HepG2 (cell line): ENCODE data around the gene FGGY. TPM values are rescaled to one million over a fixed set of nuclear protein-coding genes. Genes with fewer than 3 reads are reported as not detected.

ENCODE experiments used
- ATAC-seq: fragments of 200-7000 bp; cut with Tn5 transposase; 3 replicates; pipeline ENCODE4 v1.9.1; 2020; ENCODE audit warnings: mild to moderate bottlenecking, moderate library complexity
- BruUV-seq: library from RNA; stranded (reverse); fragments of 400-500 nt; replicated peaks from 2 replicates; lab custom pipeline; 2021; lab: Mats Ljungman, UMichigan
- CTCF ChIA-PET: fragments of 300-600 bp; formaldehyde crosslinking; extraction: SDS; loops from one replicate; lab custom pipeline; 2021; ENCODE audit warnings: low total read pairs, inconsistent platforms, low intra/inter-chr PET ratio; lab: Yijun Ruan, JAX
- POLR2A ChIA-PET: fragments of 350-600 bp; sonication (Branson Sonifier 250); formaldehyde crosslinking; loops from one replicate; lab custom pipeline; 2020; ENCODE audit warnings: antibody characterized with exemption, inconsistent platforms; lab: Yijun Ruan, JAX
- DNase-seq: peaks from one replicate; pipeline ENCODE4 v3.0.0-alpha.2; 2015; ENCODE audit warnings: low spot score
- FAIRE-seq: peaks from 3 replicates; lab custom pipeline; 2011; peaks lifted over from hg19 to GRCh38; lab: Jason Lieb, UNC
- H2AFZ ChIP-seq: one replicate; pipeline ENCODE4 v1.6.1; 2011; ENCODE audit warnings: low read length, inconsistent platforms
- H3K27ac ChIP-seq: fragments of 300-600 bp; 3 replicates; pipeline ENCODE4 v1.8.0; 2011; ENCODE audit warnings: mixed run types, mild to moderate bottlenecking, mixed read lengths, low read length, inconsistent platforms; ENCODE audit not compliant: insufficient read depth; ENCODE audit errors: extremely low read length
- H3K27me3 ChIP-seq, 2 experiments: fragments of 200-600 bp in 1 of 2; 2 replicates in 1 of 2; 3 replicates in 1 of 2; pipeline versions ENCODE4 v1.6.0 to v1.8.0; 2011; ENCODE audit warnings: low read length in 2 of 2, mild to moderate bottlenecking in 2 of 2, moderate library complexity in 2 of 2, inconsistent platforms in 1 of 2; ENCODE audit not compliant: insufficient read depth in 2 of 2, control insufficient read depth in 1 of 2
- H3K36me3 ChIP-seq, 2 experiments: fragments of 200-600 bp in 1 of 2; replicated peaks in 1 of 2; 2 replicates in 1 of 2; 3 replicates in 1 of 2; pipeline versions ENCODE4 v1.5.1 to v1.8.0; 2011; ENCODE audit warnings: low read length in 2 of 2, inconsistent platforms in 1 of 2; ENCODE audit not compliant: insufficient read depth in 2 of 2, control insufficient read depth in 1 of 2
- H3K4me1 ChIP-seq: 2 replicates; pipeline ENCODE4 v1.5.1; 2012; ENCODE audit warnings: low read length, inconsistent platforms; ENCODE audit not compliant: insufficient read depth
- H3K4me2 ChIP-seq: 2 replicates; pipeline ENCODE4 v1.6.0; 2011; ENCODE audit warnings: low read depth, low read length, inconsistent platforms
- H3K4me3 ChIP-seq, 3 experiments: fragments of 200-600 bp in 1 of 3; sonication (generic), shearing (Covaris generic) in 1 of 3; replicated peaks in 1 of 3; 2 replicates each; pipeline ENCODE4 v1.5.1; 2011 to 2016; ENCODE audit warnings: low read length in 3 of 3, inconsistent platforms in 2 of 3, low read depth in 2 of 3, mild to moderate bottlenecking in 2 of 3, control low read depth in 1 of 3, mixed read lengths in 1 of 3; ENCODE audit not compliant: insufficient read depth in 1 of 3
- H3K79me2 ChIP-seq: one replicate; pipeline ENCODE4 v1.6.1; 2011; ENCODE audit warnings: low read length, inconsistent platforms; ENCODE audit not compliant: insufficient read depth
- H3K9ac ChIP-seq: 2 replicates; pipeline ENCODE4 v1.6.0; 2011; ENCODE audit warnings: mild to moderate bottlenecking, low read depth, low read length, inconsistent platforms; ENCODE audit not compliant: insufficient read depth
- H3K9me3 ChIP-seq: 2 replicates; pipeline ENCODE4 v1.5.1; 2012; ENCODE audit warnings: mild to moderate bottlenecking, low read length
- H4K20me1 ChIP-seq: 2 replicates; pipeline ENCODE4 v1.6.0; 2011; ENCODE audit warnings: inconsistent platforms, mild to moderate bottlenecking, low read length, moderate library complexity; ENCODE audit not compliant: insufficient read depth
- ELF4 ChIP-seq: sonication (generic); formaldehyde crosslinking; IDR thresholded peaks from 2 replicates; pipeline ENCODE4 v1.5.0; 2020; ENCODE audit warnings: missing genetic modification reagents, mild to moderate bottlenecking, moderate library complexity, borderline replicate concordance
- RNF219 ChIP-seq: sonication (generic); formaldehyde crosslinking; IDR thresholded peaks from 2 replicates; pipeline ENCODE4 v1.5.0; 2020; ENCODE audit warnings: mild to moderate bottlenecking, missing genetic modification reagents
- ZNF225 ChIP-seq: sonication (generic); formaldehyde crosslinking; IDR thresholded peaks from 2 replicates; pipeline ENCODE4 v1.4.0; 2020; ENCODE audit warnings: mild to moderate bottlenecking, missing genetic modification reagents
- ZNF280D ChIP-seq: sonication (generic); formaldehyde crosslinking; IDR thresholded peaks from 2 replicates; pipeline ENCODE4 v1.5.1; 2020; ENCODE audit warnings: mild to moderate bottlenecking, missing genetic modification reagents
- ZNF614 ChIP-seq: IDR thresholded peaks from 2 replicates; pipeline ENCODE4 v1.6.1; 2018; ENCODE audit warnings: missing biosample characterization, missing genetic modification reagents, inconsistent platforms, borderline replicate concordance
- ZNF788 ChIP-seq: sonication (generic); formaldehyde crosslinking; IDR thresholded peaks from 2 replicates; pipeline ENCODE4 v1.5.0; 2020; ENCODE audit warnings: mild to moderate bottlenecking, missing genetic modification reagents, borderline replicate concordance
- WGBS: methylation state at CpG from one replicate; pipeline ENCODE4 v1.1.6; 2017; ENCODE audit warnings: low lambda C conversion rate; 5-methylcytosine and 5-hydroxymethylcytosine counted together
- in situ Hi-C: cut with HindIII; loops from 2 replicates; pipeline ENCODE4 v1.10.0; 2017; ENCODE audit warnings: low pct_unique_long_range_greater_than_20kb; ENCODE audit not compliant: extremely low pct_ligation_motif_present
- intact Hi-C: fragments of 100-400 bp; cut with micrococcal nuclease; formaldehyde crosslinking; loops from one replicate; pipeline ENCODE4 v1.10.0; 2022; ENCODE audit not compliant: unreplicated experiment
- polyA plus RNA-seq, 8 experiments: library from polyadenylated mRNA; depleted of rRNA in 3 of 8; stranded (reverse) in 7 of 8; unstranded in 1 of 8; fragments of >200 nt; fragmentation: Illumina TruSeq in 4 of 8; extraction: Trizol in 4 of 8; gene quantifications; 2 replicates each; pipeline versions ENCODE4 v1.2.1 to v1.2.3, GENCODE V29; 2011 to 2016; ENCODE audit warnings: low read depth in 4 of 8, missing spikeins in 1 of 8, mixed read lengths in 1 of 8; ENCODE audit not compliant: insufficient read depth in 1 of 8
- total RNA-seq, 5 experiments: library from RNA; depleted of rRNA; stranded (reverse); fragments of >200 nt; fragmentation: Illumina TruSeq; extraction: Trizol; gene quantifications; 2 replicates each; pipeline ENCODE4 v1.2.3, GENCODE V29; 2016; ENCODE audit warnings: low read depth in 1 of 5

Gene FGGY
- total and polyA plus RNA-seq, 2 of the 13 experiments (the other 11 are each of a cell fraction or from before 2014, with no cell fraction given), result 15.7 to 27.5 TPM

- TF ChIP-seq ZNF280D, result peak; percentile 63; the same call in 1 of the 2 replicates
- TF ChIP-seq, all 625 proteins: peak for 2
These were observed 277.2 kb downstream of the FGGY start (continued) for GRCh38 chr1:59574085-59574484.

- POLR2A ChIA-PET, result no interaction called here
- H3K36me3 ChIP-seq, result peaks cover 0 to 2% of the 10 kb centered on the region in 2 experiments; a peak in 1 of 5 replicates
- WGBS, result 98% methylated on average over 4 of the region's 4 CpGs
These were observed 280.9 kb downstream of the FGGY start for GRCh38 chr1:59577774-59578173.

More at GRCh38 chr1:59577774-59578173, 280.9 kb downstream of the FGGY start:
- intact Hi-C loops (no loop called here), in situ Hi-C loops (no loop called here)
- Histone ChIP-seq H3K27me3 (no peaks in the 10 kb centered on the region), H3K9ac (no peak overlapping the region), H3K4me2 (no peak overlapping the region), H3K79me2 (no peaks in the 10 kb centered on the region), H3K4me3 (no peak overlapping the region), H2AFZ (no peak overlapping the region), H4K20me1 (no peaks in the 10 kb centered on the region), H3K27ac (no peak overlapping the region), H3K4me1 (no peaks in the 10 kb centered on the region), H3K9me3 (peaks cover 9% of the 10 kb centered on the region)
- FAIRE-seq (no peak), ATAC-seq (no peak), DNase-seq (no peak)
- TF ChIP-seq RNF219 (CRISPR knock-in tag), result no peak
- no peak for TF ChIP-seq ZNF788
- no peak for TF ChIP-seq ELF4 (CRISPR knock-in tag)
- TF ChIP-seq ZNF225 (CRISPR knock-in tag), result no peak
- no peak for TF ChIP-seq ZNF614 (CRISPR knock-in tag)
- BruUV-seq, result no TSS peak
- CTCF ChIA-PET, result no interaction called here
